ENCODE data around the gene SERP2. TPM values are rescaled to one million over a fixed set of nuclear protein-coding genes. Genes with fewer than 3 reads are reported as not detected.

The SERP2 gene
- total and polyA plus RNA-seq, 2 donors from 2014 or later, result 9.7 to 11.0 TPM

GRCh38 chr13:44406617-44407016, 33.0 kb downstream of the SERP2 start:
- Histone ChIP-seq H3K27ac (ENCODE audit: low read depth in 2 of 2, low read length in 2 of 2) (no peak overlapping the region), H3K4me3 (ENCODE audit: low read length in 3 of 3) (no peak overlapping the region), H3K36me3 (ENCODE audit: control insufficient read depth in 2 of 3, insufficient read depth in 3 of 3, low read length in 3 of 3) (no peaks in the 10 kb centered on the region), H3K9me3 (ENCODE audit: control insufficient read depth in 2 of 3, insufficient read depth in 1 of 3, low read length in 3 of 3) (no peaks in the 10 kb centered on the region), H3K27me3 (ENCODE audit: control insufficient read depth, insufficient read depth, low read length) (no peaks in the 10 kb centered on the region), H3K4me1 (ENCODE audit: control insufficient read depth in 2 of 3, insufficient read depth in 2 of 3, low read depth in 1 of 3, low read length in 3 of 3) (peaks cover 0 to 3% (median 0%) of the 10 kb centered on the region in 3 donors), H3K9ac (ENCODE audit: low read length in 3 of 3) (no peak overlapping the region)
- DNase-seq (no peak), FAIRE-seq (no peak)
- TF ChIP-seq CTCF (IDR thresholded peaks at IDR 0.05; ENCODE audit: borderline replicate concordance, extremely low read depth, insufficient read depth), result no peak
- intact Hi-C loops (cut with DNase I), result no loop called here

GRCh38 chr13:44407379-44407778, 33.8 kb downstream of the SERP2 start:
- intact Hi-C loops (cut with DNase I), result no loop called here
- FAIRE-seq (no peak), DNase-seq (no peak)
- Histone ChIP-seq H3K27ac (ENCODE audit: low read depth in 2 of 2, low read length in 2 of 2) (no peak overlapping the region), H3K36me3 (ENCODE audit: control insufficient read depth in 2 of 3, insufficient read depth in 3 of 3, low read length in 3 of 3) (no peaks in the 10 kb centered on the region), H3K27me3 (ENCODE audit: control insufficient read depth, insufficient read depth, low read length) (no peaks in the 10 kb centered on the region), H3K4me1 (ENCODE audit: control insufficient read depth in 2 of 3, insufficient read depth in 2 of 3, low read depth in 1 of 3, low read length in 3 of 3) (peaks cover 0 to 3% (median 0%) of the 10 kb centered on the region in 3 donors), H3K9ac (ENCODE audit: low read length in 3 of 3) (no peak overlapping the region), H3K9me3 (ENCODE audit: control insufficient read depth in 2 of 3, insufficient read depth in 1 of 3, low read length in 3 of 3) (no peaks in the 10 kb centered on the region), H3K4me3 (ENCODE audit: low read length in 3 of 3) (no peak overlapping the region)
- no peak for TF ChIP-seq CTCF (IDR thresholded peaks at IDR 0.05; ENCODE audit: borderline replicate concordance, extremely low read depth, insufficient read depth)

- intact Hi-C loops (cut with DNase I), result no loop called here
- Histone ChIP-seq H3K4me1 (ENCODE audit: control insufficient read depth in 2 of 3, insufficient read depth in 2 of 3, low read depth in 1 of 3, low read length in 3 of 3) (peaks cover 0 to 3% (median 0%) of the 10 kb centered on the region in 3 donors), H3K27me3 (ENCODE audit: control insufficient read depth, insufficient read depth, low read length) (no peaks in the 10 kb centered on the region), H3K4me3 (ENCODE audit: low read length in 3 of 3) (no peak overlapping the region), H3K27ac (ENCODE audit: low read depth in 2 of 2, low read length in 2 of 2) (no peak overlapping the region), H3K9ac (ENCODE audit: low read length in 3 of 3) (no peak overlapping the region), H3K36me3 (ENCODE audit: control insufficient read depth in 2 of 3, insufficient read depth in 3 of 3, low read length in 3 of 3) (no peaks in the 10 kb centered on the region), H3K9me3 (ENCODE audit: control insufficient read depth in 2 of 3, insufficient read depth in 1 of 3, low read length in 3 of 3) (no peaks in the 10 kb centered on the region)
- FAIRE-seq (no peak), DNase-seq (no peak)
- no peak for TF ChIP-seq CTCF (IDR thresholded peaks at IDR 0.05; ENCODE audit: borderline replicate concordance, extremely low read depth, insufficient read depth)
Measured at GRCh38 chr13:44407891-44408290, 34.3 kb downstream of the SERP2 start.

- no peaks in the 10 kb centered on the region for H3K36me3 ChIP-seq (ENCODE audit: control insufficient read depth in 2 of 3, insufficient read depth in 3 of 3, low read length in 3 of 3)
- H3K27me3 ChIP-seq (ENCODE audit: control insufficient read depth, insufficient read depth, low read length), result no peaks in the 10 kb centered on the region
- intact Hi-C loops (cut with DNase I), result no loop called here
- no peak for FAIRE-seq
- H3K9ac ChIP-seq (ENCODE audit: low read length in 3 of 3), result no peak overlapping the region
- H3K27ac ChIP-seq (ENCODE audit: low read depth in 2 of 2, low read length in 2 of 2), result no peak overlapping the region
- DNase-seq, result peak in 1 of 5 donors; percentile 26
- TF ChIP-seq CTCF (IDR thresholded peaks at IDR 0.05; ENCODE audit: borderline replicate concordance, extremely low read depth, insufficient read depth), result no peak
- H3K9me3 ChIP-seq (ENCODE audit: control insufficient read depth in 2 of 3, insufficient read depth in 1 of 3, low read length in 3 of 3), result no peaks in the 10 kb centered on the region
- no peak overlapping the region for H3K4me3 ChIP-seq (ENCODE audit: low read length in 3 of 3)
- no peaks in the 10 kb centered on the region for H3K4me1 ChIP-seq (ENCODE audit: control insufficient read depth in 2 of 3, insufficient read depth in 2 of 3, low read depth in 1 of 3, low read length in 3 of 3)
Measured at GRCh38 chr13:44409595-44409994, 36.0 kb downstream of the SERP2 start.
